NCI-H82 (cell line): ENCODE data around the gene SMARCE1.

ENCODE experiments used
- DNase-seq: peaks from one replicate; lab custom pipeline; 2025; lab: John Stamatoyannopoulos, UW

The SMARCE1 gene

DNA sequence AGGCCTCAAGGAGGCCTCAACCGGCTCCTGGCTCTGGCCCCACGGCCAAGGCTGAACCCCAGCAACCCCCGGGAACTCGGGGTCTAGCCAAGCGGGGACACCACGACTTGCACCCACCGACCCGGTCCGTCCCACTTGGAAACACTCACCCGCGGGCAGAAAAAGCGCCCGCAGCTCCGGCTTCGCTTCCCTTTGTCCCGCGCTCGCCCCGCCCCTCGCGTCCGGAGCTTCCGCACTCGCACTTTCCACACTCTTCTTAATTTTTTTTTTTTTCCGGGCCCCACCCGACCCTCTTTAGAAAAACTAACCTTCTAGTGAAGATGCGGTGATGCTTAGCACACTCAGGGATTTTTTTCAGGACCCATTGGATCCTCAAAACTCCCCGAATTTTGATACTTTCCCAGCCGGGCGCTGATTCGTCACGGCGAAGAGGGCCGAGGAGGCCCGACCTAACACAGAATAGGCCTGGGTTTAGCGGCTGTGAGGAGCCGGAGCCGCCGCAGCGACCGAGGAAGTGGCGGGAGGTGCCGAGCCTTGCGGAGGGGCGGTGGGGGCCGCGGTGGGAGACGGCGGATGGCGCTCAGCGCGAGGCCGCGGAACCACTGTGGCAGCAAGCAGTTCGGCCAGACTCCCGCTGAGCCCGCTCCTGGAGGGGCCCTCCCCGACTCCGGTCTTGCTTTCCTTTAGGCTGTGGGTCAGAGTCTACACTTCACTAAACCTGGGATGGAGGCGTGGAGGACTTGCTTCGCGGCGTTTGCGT is at the start of gene SMARCE1:
Gene SMARCE1 (minus strand): TSS at position 195 of the 760 bp plus-strand sequence. CDS start 2,016 bp downstream, outside the sequence.
- peak; percentile 84 for DNase-seq

GRCh38 chr17:40697297-40697696 is 49.7 kb upstream of the SMARCE1 start:
- peak; percentile 50 for DNase-seq

GRCh38 chr17:40696651-40697072 is 49.0 kb upstream of the SMARCE1 start:
- DNase-seq = no peak

- no peak for DNase-seq
Measured at GRCh38 chr17:40695874-40696472, 48.4 kb upstream of the SMARCE1 start.

DNA sequence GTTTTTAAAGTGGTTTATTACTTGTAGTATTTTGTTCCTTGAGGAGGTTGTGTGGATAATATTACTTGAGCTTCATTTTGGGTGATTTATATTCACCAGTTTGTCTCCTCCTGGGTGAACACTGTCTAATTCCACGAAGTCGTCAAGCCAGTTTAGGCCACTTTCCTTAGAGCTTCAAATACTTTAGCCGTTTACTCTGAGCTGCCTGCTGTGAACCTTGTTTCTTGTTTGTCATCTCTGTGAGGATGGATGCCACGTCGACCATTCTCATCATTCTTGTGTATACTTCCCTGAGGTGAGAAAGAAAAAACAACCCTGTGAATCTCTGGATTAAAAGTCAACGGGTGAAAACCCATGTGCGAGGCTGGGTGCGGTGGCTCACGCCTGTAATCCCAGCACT is 47.0 kb upstream of the SMARCE1 start:
- no peak for DNase-seq

GRCh38 chr17:40687106-40687505 is 39.5 kb upstream of the SMARCE1 start:
- no peak for DNase-seq

- DNase-seq = no peak
Measured at GRCh38 chr17:40686192-40686591, 38.6 kb upstream of the SMARCE1 start.

DNA sequence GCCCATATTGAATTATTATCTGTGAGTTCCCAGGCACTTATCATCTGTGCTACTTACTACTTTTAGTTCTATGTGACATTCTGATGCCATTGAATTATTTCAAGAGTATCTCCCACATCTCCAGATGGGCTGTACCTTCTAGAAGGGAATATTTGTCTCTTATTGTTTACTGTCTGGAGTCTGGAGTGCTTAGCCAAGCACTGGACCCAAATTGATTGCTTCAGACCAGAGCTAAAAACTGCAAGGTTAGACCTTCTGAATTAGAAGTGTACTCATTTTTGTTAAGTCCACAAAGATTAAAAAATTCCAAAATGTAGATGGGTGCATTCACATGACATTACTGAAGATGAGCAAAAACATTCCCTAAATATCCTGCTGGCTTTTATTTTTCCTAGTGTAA is 33.4 kb upstream of the SMARCE1 start:
- no peak for DNase-seq

DNA sequence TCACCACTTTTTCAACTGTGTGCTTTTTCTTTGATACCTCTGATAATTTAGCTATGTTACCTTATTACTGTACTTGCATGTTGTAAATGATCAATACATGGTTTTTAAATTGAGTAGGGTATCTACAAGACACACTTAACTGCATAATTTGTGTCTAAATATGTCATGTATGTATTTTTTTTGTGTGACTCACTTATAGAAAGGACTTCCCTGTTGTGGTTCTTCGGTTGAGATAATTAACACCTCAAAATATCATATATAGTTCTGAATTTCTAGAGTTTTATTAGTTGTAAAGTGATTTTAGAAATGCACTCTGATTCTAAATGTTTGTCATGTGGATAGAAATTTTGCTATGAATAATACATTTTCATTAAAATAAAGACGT is 31.9 kb upstream of the SMARCE1 start:
- DNase-seq = no peak

GRCh38 chr17:40678902-40679522 is 31.4 kb upstream of the SMARCE1 start:
- DNase-seq = no peak

- DNase-seq = no peak
Measured at GRCh38 chr17:40675905-40676304, 28.3 kb upstream of the SMARCE1 start.

DNA sequence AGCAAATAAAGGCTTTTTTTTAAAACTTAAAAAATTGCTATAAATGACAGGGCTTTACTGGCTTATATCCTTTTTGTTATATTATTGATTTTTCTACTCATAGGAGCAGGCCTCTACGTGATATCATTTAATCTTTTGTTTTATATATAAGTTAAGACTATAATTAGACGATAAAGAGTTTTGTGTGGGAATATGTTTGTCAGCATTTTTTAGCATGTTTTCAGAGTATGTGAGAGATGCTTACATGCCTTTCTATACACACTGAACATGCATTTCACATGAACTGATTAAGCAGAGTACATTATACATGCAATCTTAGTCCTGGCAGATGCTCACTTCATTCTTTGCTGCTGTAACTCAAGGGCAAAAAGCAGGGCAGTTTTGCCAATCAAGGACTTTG is 25.0 kb upstream of the SMARCE1 start:
- DNase-seq = no peak

DNA sequence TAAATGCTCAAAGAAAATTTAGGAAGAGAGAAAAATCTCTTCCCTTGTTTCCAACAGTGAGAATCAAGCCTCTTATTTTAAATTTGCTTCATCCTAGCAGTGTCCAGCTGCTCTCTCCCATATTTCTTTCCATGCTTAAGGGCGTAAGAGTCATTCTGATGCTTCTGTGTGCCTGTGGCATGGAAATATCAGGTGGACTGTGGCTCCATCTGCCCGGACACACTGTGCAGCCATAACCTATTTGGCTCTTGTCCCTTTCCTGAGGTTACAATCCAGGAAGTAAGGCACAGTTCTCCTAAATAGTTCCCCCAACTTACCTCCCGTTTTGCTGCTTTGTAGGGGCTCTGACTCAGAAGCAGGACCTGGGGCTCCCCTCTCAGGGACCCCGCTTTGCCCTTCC is 23.7 kb upstream of the SMARCE1 start:
- no peak for DNase-seq

- no peak for DNase-seq
Measured at GRCh38 chr17:40666331-40666730, 18.7 kb upstream of the SMARCE1 start.

GRCh38 chr17:40664582-40665333 is 17.1 kb upstream of the SMARCE1 start, which contains the start of gene KRT222:
KRT222 (minus strand) TSS chr17:40665177; CDS start chr17:40665099, 78 bp downstream.
- DNase-seq = no peak

DNA sequence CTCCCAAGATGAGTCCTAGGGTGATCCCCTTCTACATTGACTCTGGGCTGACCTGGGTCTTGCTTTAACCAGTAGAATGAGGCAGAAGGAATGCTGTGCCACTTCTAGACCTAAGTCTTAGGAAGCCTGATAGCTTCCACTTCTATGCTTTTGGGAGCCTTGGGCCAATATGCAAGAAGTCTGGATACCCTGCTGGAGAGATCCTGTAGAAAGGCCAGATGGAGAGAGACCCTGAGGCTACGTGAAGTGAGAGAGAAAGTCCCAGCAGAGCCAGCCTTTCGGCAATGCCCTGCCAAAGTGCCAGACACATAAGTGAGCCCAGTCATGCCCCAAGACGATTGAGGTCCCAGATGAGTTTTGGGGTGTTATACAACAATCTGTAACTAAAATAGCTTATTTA is 15.6 kb upstream of the SMARCE1 start:
- DNase-seq = peak; percentile 29

- DNase-seq = no peak
Measured at GRCh38 chr17:40659911-40660310, 12.3 kb upstream of the SMARCE1 start.

- DNase-seq = no peak
Measured at GRCh38 chr17:40658396-40658795, 10.8 kb upstream of the SMARCE1 start.

DNA sequence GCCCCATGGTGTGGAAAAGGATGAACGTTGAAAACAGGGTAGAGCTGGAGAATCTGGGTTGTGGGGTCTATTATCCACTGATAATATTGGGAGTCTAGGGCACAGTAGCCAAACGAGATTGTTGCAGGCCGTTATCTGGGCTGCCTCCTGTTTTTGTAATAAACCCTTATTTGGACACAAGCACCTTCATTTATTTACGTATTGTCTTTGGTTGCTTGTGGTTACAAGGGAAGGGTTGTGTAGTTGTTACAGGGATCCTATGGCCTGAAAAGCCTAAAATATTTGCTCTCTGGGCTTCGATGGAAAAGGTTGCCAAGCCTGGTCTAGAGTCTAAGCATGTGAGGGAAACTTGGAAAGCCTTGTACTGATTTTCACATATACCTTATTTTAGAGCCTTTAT is 4.3 kb upstream of the SMARCE1 start:
- no peak for DNase-seq

GRCh38 chr17:40648384-40648968 is 858 bp upstream of the SMARCE1 start:
- DNase-seq = peak; percentile 76

GRCh38 chr17:40646791-40647623 is 611 bp downstream of the SMARCE1 start:
- peak; percentile 65 for DNase-seq
